Activated CD4-positive, alpha-beta T cell treated with anti-CD3 and anti-CD28 coated beads for 4 hours (primary cell): ENCODE measurements around the gene MINK1.
"Not testable (repeated sequence)": the region's sequence is repeated elsewhere in the genome, so short reads cannot be mapped to it uniquely, and the experiment has no call there.

Source experiments
- DNase-seq, 2 donors: peaks; one replicate each; pipeline ENCODE4 v3.0.0-alpha.2; 2020

MINK1 gene

GRCh38 chr17:4812690-4813089 is 20.4 kb upstream of the MINK1 start:
- no peak for DNase-seq

GRCh38 chr17:4815043-4815675 is 18.0 kb upstream of the MINK1 start:
- DNase-seq, result no peak

- no peak for DNase-seq
These were observed 16.3 kb upstream of the MINK1 start for GRCh38 chr17:4816826-4817225.

DNA sequence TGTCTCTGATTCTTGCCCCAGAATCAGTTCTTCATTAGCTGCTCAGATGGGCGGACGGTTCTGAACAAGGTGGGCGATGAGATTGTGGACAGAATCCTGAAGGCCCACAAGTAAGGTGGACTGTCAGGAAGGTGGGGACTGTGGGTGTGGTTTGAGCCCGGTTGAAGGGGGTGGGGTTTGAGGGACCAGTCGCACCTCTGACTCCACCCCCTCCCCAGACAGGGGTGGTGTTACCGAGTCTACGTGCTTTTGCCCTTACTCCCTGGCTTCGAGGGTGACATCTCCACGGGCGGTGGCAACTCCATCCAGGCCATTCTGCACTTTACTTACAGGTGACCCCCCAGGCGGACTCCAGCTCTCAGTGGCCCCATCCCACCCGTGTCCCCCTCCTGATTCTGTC is 14.9 kb upstream of the MINK1 start:
- no peak for DNase-seq

DNA sequence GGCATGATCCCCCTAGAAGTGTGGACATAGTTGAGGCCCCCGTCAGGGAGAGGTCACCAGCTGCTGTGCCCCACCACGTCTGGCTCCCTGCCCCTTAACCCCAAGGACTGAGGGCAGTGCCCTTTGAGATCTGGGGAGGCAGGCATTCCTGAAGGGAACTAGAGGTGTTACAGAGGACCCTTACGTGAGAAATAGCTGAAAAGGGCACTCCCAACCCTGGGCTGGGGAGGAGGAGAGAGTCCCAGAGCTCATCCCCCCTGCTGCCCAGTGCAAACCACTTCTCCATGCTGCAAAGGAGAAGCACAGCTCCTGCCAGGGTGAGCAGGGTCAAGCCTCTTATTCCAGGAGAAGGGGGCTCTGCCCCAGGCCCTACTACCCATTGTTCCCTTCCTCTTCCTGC is 10.3 kb upstream of the MINK1 start:
- DNase-seq, result no peak

DNA sequence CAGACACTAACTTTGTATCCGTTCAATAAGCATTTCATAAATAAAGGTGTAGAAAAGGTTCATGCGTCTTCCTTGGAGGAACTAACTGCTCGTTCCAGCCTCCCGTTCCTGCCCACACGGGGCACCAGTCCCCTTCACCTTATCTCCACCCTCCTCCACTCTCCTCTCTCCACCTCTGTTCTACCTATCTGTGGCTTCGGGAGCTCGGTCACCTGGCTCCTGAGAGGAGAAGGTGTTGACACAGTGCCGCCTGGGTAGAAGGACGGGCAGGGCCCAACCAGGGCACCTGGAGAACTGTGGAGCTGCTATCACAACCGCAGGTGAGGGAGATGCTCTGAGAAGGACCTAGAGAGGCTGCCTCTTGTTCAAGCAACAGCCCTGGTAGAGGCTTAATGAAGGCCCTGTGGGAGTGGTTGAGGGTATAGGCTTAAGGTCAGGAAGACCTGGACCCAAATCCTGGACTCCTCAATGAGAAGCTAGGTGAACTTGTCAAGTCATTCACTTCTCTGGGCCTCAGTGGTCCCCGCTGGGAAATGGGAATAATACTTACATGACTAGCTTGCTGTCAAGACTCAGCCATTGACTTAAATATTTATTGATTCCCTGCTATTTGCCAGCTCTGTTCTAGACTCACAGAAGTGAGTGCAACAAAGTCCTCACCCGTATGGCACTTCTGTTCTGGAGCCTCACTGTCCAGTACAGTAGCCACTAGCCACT is 9.6 kb upstream of the MINK1 start:
- DNase-seq, result no peak

GRCh38 chr17:4827399-4827798 is 5.7 kb upstream of the MINK1 start:
- DNase-seq, result no peak

GRCh38 chr17:4832829-4833177 is 337 bp upstream of the MINK1 start:
- DNase-seq, result not testable (repeated sequence)

- DNase-seq, result no peak
These were observed 971 bp downstream of the MINK1 start for GRCh38 chr17:4833941-4834680.

GRCh38 chr17:4834681-4835020 is 1.5 kb downstream of the MINK1 start:
- DNase-seq, result no peak

GRCh38 chr17:4836221-4836620 is 3.1 kb downstream of the MINK1 start:
- DNase-seq, result no peak

DNA sequence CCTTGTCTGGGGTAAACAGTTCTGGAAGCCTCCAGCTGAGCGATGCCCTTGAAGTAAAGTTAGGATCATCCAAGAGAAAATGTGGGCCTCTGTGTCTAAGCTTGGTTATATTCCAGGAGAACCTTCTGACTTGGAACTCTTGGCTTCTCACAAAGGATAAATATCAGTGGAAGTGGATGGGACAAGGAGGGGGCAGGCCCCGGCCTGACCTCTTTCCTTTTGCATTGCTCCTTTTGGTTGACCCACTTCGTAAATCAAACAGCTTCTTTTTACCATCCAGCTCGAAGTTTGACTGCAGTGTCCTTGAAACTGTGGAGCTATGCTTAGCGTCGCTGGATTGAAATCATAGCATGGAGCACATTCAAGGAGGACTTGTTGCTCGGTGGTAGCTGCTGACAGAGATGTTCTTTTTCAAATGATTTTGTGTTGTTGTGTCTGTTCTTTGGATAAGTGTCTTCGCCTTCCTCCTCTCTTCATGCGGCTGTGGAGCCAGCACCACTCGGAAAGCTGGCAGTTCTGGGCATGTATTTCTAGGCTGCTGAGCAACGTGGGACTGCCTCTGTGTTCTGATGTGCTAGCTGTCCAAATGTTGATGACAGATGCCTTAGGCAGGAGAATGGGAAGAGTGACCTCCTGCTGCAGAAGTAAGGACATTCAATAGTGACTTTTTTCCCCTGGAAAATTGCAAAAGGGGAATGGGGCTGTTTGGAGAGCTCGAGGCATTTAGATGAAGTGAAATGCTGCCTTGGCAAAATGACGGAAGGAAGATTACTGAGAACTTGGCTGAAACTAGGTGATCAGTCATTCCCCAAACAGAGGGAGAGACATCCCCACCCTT is 4.5 kb downstream of the MINK1 start:
- no peak for DNase-seq

GRCh38 chr17:4838309-4838785 is 5.2 kb downstream of the MINK1 start:
- DNase-seq, result no peak

GRCh38 chr17:4839221-4839620 is 6.1 kb downstream of the MINK1 start:
- DNase-seq, result no peak

GRCh38 chr17:4839965-4840892 is 7.1 kb downstream of the MINK1 start:
- DNase-seq, result no peak

- DNase-seq, result no peak
These were observed 7.7 kb downstream of the MINK1 start for GRCh38 chr17:4840893-4841242.

DNA sequence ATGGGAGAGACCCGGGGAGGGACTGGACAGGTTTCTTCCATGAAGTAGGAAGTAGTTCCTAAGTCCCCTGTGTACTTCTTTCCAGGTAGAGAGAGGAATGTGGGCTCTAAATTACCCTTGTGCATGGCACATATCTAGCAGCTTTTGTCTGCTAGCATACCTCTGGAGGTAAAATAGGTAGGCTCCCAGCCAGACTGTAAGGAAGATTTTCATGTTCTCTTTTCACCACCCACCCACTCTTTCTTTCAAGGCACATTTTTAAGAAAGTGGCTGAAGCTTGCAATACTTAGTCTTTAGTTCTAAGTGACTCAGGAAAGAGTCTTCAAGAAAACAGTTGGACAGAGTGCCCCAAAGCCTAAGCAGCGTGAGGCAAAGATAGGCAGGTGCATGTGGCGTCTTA is 9.2 kb downstream of the MINK1 start:
- no peak for DNase-seq

- no peak for DNase-seq
These were observed 10.3 kb downstream of the MINK1 start for GRCh38 chr17:4843321-4844000.

DNA sequence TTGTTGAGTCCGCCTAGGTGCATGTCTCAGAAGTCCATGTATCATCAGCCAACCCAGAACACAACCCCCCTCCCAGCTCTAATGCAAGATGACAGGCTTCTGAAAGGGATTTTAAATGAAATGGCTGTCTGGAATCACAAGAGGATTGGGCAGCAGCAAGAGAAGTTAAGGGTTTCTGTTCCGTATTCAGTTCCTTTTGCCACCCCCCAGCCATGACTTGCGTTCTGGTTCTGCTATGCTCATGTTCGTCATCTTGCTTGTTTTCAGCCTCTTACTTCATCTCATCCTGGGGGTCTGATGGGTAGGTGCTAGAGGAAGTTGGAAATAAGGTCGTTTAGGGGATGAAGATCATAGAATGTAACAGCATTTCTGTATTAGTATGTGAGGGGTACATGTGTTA is 12.0 kb downstream of the MINK1 start:
- no peak for DNase-seq

DNA sequence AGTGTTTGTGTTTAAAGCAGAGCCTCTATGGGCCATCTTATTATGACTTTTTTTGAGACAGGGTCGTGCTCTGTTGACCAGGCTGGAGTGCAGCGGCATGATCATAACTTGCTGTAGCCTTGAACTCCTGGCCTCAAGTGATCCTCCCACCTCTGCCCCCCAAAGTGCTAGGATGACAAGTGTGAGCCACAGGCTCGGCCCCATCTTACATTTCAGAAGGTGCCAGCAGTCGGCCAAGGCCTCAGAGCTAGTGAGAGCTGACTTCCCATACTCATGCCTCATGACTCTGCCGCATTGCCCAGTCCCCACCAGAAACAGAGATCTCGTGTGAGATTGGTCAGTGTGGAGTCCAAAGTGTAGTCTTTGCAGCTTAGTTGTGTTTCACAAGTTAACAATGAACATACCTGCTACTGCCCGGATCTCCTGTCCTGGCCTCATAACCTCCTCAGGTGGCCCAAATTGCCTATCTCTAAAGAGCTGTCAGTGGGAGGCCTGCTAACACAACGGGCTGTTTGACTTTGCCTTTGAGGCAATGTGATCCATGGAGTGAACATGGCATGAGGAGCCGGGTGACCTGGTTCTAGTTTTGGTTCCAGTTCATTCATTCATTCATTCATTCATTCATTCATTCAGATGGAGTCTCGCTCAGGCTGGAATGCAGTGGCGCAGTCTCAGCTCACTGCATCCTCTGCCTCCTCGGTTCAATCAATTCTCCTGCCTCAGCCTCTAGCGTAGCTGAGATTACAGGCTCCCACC is 13.7 kb downstream of the MINK1 start:
- no peak for DNase-seq

GRCh38 chr17:4849011-4849536 is 15.9 kb downstream of the MINK1 start:
- no peak for DNase-seq
